GM19467 (cell line): ENCODE data around the gene CIDEC.

ENCODE experiments used
- ATAC-seq: cut with Tn5 transposase; IDR thresholded peaks from one replicate; pipeline ENCODE4 v1.9.1; 2021; ENCODE audit warnings: mild to moderate bottlenecking, moderate library complexity; ENCODE audit not compliant: unreplicated experiment

The CIDEC gene, protein sequence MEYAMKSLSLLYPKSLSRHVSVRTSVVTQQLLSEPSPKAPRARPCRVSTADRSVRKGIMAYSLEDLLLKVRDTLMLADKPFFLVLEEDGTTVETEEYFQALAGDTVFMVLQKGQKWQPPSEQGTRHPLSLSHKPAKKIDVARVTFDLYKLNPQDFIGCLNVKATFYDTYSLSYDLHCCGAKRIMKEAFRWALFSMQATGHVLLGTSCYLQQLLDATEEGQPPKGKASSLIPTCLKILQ

GRCh38 chr3:9879830-9880549, at the start of gene CIDEC:
CIDEC (minus strand) TSS chr3:9880253; CDS start chr3:9878486, 1,767 bp downstream.
- no peak for ATAC-seq

DNA sequence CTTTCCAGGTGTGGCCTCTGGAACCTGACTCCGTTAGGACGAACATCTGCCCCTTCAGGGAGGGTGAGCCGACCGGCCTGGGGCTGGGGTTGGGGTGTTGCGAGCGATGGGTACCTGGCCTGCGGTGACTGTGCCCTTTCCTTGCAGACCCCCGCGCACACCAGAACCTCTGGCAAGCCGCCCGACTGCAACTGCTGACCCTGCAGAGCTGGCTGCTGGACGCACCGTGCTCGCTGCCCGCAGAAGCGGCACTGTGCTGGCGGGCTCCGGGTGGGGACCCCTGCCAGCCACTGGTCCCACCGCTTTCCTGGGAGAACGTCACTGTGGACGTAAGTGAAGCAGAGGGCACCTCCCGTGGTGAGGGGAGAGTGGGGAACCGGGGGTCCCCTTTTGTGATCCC, 48.1 kb upstream of the CIDEC start:
- no peak for ATAC-seq

DNA sequence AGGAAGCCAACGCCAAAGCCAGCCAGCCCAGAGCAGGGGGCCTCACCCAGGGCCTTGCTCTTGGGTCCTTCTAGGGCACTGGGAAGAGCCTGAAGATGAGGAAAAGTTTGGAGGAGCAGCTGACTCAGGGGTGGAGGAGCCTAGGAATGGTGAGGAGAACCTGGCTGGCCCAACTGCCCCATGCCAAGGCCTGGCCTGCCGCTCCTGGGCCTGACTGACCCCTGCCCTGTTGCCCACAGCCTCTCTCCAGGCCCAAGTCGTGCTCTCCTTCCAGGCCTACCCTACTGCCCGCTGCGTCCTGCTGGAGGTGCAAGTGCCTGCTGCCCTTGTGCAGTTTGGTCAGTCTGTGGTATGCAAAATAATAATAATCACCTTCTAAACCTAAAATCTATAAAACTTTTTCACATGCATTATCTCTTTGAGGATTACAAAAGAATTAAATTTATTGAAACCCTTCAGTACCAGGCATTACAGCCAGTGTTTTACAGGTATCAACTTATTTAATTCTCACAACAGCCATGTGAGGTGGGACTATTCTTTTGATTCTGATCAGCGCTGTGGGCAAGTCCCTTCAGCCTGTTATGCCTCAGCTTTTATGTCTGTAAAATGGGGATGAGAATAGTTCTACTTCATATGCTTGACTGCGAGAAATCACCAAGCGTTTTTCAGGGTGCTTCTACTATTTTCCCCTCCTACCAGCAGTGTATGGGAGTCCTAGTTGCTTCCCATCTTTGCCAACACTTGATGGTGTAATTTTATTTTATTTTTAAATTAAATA, 38.4 kb upstream of the CIDEC start:
- no peak for ATAC-seq

GRCh38 chr3:9917820-9918219, 37.8 kb upstream of the CIDEC start:
- no peak for ATAC-seq

- ATAC-seq: no peak
Measured at GRCh38 chr3:9916734-9917680, 37.0 kb upstream of the CIDEC start, which contains the start of gene IL17RC. IL17RC (plus strand) TSS chr3:9917098; CDS start chr3:9917316, 218 bp downstream.

- no peak for ATAC-seq
Measured at GRCh38 chr3:9916346-9916733, 36.3 kb upstream of the CIDEC start.

DNA sequence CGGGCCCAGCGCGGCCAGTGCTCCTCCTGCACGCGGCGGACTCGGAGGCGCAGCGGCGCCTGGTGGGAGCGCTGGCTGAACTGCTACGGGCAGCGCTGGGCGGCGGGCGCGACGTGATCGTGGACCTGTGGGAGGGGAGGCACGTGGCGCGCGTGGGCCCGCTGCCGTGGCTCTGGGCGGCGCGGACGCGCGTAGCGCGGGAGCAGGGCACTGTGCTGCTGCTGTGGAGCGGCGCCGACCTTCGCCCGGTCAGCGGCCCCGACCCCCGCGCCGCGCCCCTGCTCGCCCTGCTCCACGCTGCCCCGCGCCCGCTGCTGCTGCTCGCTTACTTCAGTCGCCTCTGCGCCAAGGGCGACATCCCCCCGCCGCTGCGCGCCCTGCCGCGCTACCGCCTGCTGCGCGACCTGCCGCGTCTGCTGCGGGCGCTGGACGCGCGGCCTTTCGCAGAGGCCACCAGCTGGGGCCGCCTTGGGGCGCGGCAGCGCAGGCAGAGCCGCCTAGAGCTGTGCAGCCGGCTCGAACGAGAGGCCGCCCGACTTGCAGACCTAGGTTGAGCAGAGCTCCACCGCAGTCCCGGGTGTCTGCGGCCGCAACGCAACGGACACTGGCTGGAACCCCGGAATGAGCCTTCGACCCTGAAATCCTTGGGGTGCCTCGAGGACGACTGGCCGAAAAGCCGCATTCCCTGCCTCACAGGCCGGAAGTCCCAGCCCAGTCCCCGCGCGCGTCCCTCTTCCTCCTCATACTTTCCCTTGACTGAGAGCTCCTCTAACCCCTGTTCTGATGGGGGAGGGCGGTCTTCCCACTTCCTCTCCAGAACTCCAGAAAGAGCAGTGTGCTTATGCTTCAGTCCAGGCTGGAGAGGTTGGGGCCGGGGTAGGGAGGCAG, 35.4 kb upstream of the CIDEC start:
- no peak for ATAC-seq

GRCh38 chr3:9914559-9915253, 34.7 kb upstream of the CIDEC start:
- no peak for ATAC-seq

GRCh38 chr3:9914011-9914410, 34.0 kb upstream of the CIDEC start:
- ATAC-seq: no peak

DNA sequence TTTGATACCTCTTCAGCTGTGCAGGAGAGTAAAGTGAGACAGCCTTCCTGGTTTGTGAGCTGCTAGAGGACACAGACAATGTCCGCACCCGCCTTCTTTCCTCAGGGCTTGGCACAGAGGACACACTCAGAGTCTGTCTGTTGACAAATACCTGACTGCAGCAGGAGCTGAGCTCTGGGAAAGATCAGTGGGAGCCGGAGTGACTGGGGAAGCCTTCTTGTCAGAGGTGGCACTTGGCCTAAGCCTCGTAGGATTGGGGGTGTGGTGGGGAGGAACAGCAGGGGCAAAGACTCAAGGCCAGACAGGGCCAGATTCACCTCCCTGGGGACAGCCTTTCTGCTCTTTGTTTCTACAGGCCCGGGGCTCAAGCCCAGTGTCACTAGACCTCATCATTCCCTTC, 33.5 kb upstream of the CIDEC start:
- no peak for ATAC-seq

- no peak for ATAC-seq
Measured at GRCh38 chr3:9912294-9912935, 32.4 kb upstream of the CIDEC start.

DNA sequence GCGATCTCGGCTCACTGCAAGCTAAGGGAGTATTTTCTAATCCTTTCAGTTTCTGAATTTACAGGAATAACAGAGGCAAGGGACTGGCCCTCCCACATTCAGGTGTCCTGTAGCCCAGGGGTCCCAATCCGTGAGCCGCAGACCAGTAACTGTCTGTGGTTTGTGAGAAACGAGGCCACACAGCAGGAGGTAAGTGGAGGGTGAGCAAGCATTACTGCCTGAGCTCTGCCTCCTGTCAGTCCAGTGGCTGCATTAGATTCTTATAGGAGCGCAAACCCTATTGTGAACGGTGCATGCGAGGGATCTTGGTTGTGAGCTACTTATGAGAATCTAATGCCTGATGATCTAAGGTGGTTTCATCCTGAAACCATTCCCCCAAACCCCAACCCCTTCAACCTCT, 31.8 kb upstream of the CIDEC start:
- ATAC-seq: no peak

DNA sequence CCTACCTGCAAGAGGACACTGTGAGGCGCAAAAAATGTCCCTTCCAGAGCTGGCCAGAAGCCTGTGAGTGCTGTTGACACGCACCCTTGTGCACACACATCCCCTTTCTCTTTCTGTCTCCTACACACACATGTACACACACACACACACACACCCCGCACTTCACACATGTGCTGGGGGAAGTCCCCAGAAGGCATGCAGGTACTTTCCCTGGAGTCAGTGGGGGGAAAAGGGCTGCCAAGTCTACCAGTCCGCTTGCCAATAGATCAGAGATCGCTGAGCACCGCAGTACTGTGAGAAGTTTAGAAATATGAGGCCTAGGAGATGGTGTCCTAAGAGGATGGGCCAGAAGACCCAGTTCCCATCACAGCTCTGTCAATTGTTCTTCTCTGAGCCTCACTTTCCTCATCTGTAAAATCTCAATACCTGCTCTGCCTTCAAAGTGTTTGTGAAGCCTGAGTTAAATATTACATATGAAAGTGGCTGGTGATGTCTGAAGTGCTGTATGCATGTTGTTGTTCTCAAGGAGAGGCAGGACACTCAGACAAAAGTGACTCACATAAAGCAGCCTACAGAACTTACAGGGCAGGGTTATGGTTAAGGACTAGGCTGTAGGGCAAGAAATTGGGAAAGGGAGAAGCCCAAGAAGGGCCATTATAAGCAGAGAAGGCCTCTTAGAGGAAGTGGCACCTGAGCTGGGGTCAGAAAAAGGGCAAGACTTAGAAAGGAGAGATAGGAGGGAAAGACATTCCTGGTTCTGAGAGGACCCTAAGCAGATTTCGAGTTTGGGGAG, 29.4 kb upstream of the CIDEC start:
- ATAC-seq: no peak

DNA sequence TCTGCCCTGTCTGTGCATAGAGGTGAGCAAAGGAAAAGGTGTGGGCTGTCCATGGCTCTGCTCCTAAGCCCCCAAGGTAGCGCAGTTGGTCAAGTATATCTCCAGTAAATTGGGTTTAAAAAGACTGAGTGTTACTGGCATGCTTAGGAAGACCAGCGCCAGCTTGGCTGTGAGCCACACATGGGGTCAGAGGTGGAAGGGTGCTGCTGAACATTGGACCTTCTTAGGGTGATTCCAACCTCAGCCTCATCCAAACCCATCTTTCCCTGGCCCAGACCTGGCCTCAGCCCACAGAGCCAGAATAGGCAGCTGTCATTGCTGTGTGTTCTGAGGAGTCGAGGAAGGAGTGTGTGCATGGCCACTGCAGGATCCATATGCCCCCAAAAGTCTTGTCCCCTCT, 28.2 kb upstream of the CIDEC start:
- ATAC-seq: no peak

DNA sequence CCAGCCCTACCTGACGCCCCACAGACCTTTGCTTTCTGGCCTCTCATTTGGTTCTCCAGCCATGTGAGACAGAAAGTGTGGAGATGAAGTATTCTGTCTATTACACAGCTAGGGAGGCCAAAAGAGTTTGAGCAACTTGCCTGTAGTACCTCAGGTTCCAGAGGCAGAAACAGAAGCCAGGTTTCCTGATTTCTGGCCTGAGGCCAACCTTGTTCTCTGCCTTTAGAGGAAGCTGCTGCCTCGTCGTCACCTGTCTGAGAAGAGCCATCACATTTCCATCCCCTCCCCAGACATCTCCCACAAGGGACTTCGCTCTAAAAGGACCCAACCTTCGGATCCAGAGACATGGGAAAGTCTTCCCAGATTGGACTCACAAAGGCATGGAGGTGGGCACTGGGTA, 26.4 kb upstream of the CIDEC start:
- no peak for ATAC-seq

GRCh38 chr3:9903904-9904303, 23.9 kb upstream of the CIDEC start:
- no peak for ATAC-seq

GRCh38 chr3:9903238-9903624, 23.2 kb upstream of the CIDEC start:
- no peak for ATAC-seq
